K562 (cell line): Measurements from ENCODE around the gene ZFYVE28. TPM values are rescaled to one million over a fixed set of nuclear protein-coding genes. Genes with fewer than 3 reads are reported as not detected.

ENCODE experiments used
- ATAC-seq: fragments of 200-7000 bp; cut with Tn5 transposase; 3 replicates; pipeline ENCODE4 v1.9.1; 2020; ENCODE audit warnings: moderate library complexity
- BruUV-seq: library from RNA; stranded (reverse); fragments of 400-500 nt; replicated peaks from 2 replicates; lab custom pipeline; 2021; lab: Mats Ljungman, UMichigan
- CTCF ChIA-PET: fragments of 300-600 bp; formaldehyde crosslinking; extraction: SDS; loops from one replicate; lab custom pipeline; 2021; ENCODE audit warnings: low intra/inter-chr PET ratio; lab: Yijun Ruan, JAX
- POLR2A ChIA-PET: fragments of 300-600, 350-650 bp; sonication (Branson Sonifier 250); formaldehyde crosslinking; extraction: SDS; loops from one replicate; lab custom pipeline; 2021; ENCODE audit warnings: antibody characterized with exemption, inconsistent platforms; lab: Yijun Ruan, JAX
- DNase-seq, 4 experiments: peaks; one replicate each; pipeline versions ENCODE4 v3.0.0 to v3.0.0-alpha.2; 2011 to 2018; ENCODE audit warnings: low spot score in 3 of 4, mixed read lengths in 3 of 4; ENCODE audit errors: extremely low read depth in 1 of 4
- FAIRE-seq: peaks from 2 replicates; lab custom pipeline; 2011; peaks lifted over from hg19 to GRCh38; lab: Jason Lieb, UNC
- H2AFZ ChIP-seq: 2 replicates; pipeline ENCODE4 v1.6.0; 2011; ENCODE audit warnings: low read depth, low read length, control low read depth, inconsistent platforms
- H3K27ac ChIP-seq: fragments of 200-600 bp; 3 replicates; pipeline ENCODE4 v1.8.0; 2011; ENCODE audit warnings: low read depth, mild to moderate bottlenecking, control low read depth, inconsistent platforms, low read length, moderate library complexity, mixed read lengths; ENCODE audit errors: extremely low read depth
- H3K27me3 ChIP-seq, 2 experiments: fragments of 300-600 bp in 1 of 2; 2 replicates in 1 of 2; 3 replicates in 1 of 2; pipeline versions ENCODE4 v1.6.0 to v1.8.0; 2011; ENCODE audit warnings: inconsistent platforms in 2 of 2, low read length in 2 of 2, mild to moderate bottlenecking in 1 of 2, mixed read lengths in 1 of 2, moderate library complexity in 1 of 2; ENCODE audit not compliant: control insufficient read depth in 2 of 2, insufficient read depth in 2 of 2
- H3K36me3 ChIP-seq: fragments of 300-600 bp; 3 replicates; pipeline ENCODE4 v1.8.0; 2011; ENCODE audit warnings: mild to moderate bottlenecking, low read length, inconsistent platforms; ENCODE audit not compliant: control insufficient read depth, insufficient read depth
- H3K4me1 ChIP-seq, 2 experiments: fragments of 200-600 bp in 1 of 2; replicated peaks in 1 of 2; 2 replicates in 1 of 2; 3 replicates in 1 of 2; pipeline versions ENCODE4 v1.5.1 to v1.8.0; 2011; ENCODE audit warnings: inconsistent platforms in 2 of 2, low read length in 2 of 2, mild to moderate bottlenecking in 1 of 2, mixed read lengths in 1 of 2, moderate library complexity in 1 of 2; ENCODE audit not compliant: control insufficient read depth in 2 of 2, insufficient read depth in 2 of 2
- H3K4me2 ChIP-seq: 2 replicates; pipeline ENCODE4 v1.6.1; 2011; ENCODE audit warnings: low read length, control low read depth, inconsistent platforms, mixed read lengths; ENCODE audit not compliant: insufficient read depth
- H3K4me3 ChIP-seq: fragments of 200-600 bp; sonication (generic), shearing (Covaris generic); 2 replicates; pipeline ENCODE4 v1.5.1; 2016; ENCODE audit warnings: control low read depth, inconsistent platforms
- H3K79me2 ChIP-seq: fragments of 200-600 bp; 3 replicates; pipeline ENCODE4 v1.8.0; 2011; ENCODE audit warnings: low read length, inconsistent platforms; ENCODE audit not compliant: control insufficient read depth, insufficient read depth
- H3K9ac ChIP-seq, 2 experiments: 2 replicates each; pipeline versions ENCODE4 v1.6.0 to v1.6.1; 2011; ENCODE audit warnings: low read depth in 2 of 2, low read length in 2 of 2, control low read depth in 1 of 2, inconsistent platforms in 1 of 2, mild to moderate bottlenecking in 1 of 2, mixed read lengths in 1 of 2; ENCODE audit not compliant: insufficient read depth in 1 of 2
- H3K9me1 ChIP-seq: one replicate; pipeline ENCODE4 v1.6.0; 2011; ENCODE audit warnings: inconsistent platforms, mild to moderate bottlenecking, low read length, moderate library complexity; ENCODE audit not compliant: control insufficient read depth, insufficient read depth
- H3K9me3 ChIP-seq: replicated peaks from 2 replicates; pipeline ENCODE4 v1.5.1; 2011; ENCODE audit warnings: low read depth, low read length, inconsistent platforms; ENCODE audit not compliant: control insufficient read depth, insufficient read depth
- H4K20me1 ChIP-seq: replicated peaks from 2 replicates; pipeline ENCODE4 v1.6.1; 2011; ENCODE audit warnings: low read length, inconsistent platforms, mixed read lengths; ENCODE audit not compliant: control insufficient read depth, insufficient read depth
- ESRRA ChIP-seq: fragments of 450-650 bp; IDR thresholded peaks from 2 replicates; pipeline ENCODE4 v1.6.1; 2014; ENCODE audit warnings: low read depth, mild to moderate bottlenecking, moderate library complexity, borderline replicate concordance
- KAT8 ChIP-seq: fragments of 450-650 bp; IDR thresholded peaks from 2 replicates; pipeline ENCODE4 v1.6.1; 2016; ENCODE audit warnings: low read depth, mild to moderate bottlenecking
- PML ChIP-seq: IDR thresholded peaks from 2 replicates; pipeline ENCODE4 v1.6.1; 2012; ENCODE audit warnings: low read length, inconsistent platforms
- RBM22 ChIP-seq: fragments of 200-400 bp; formaldehyde crosslinking; IDR thresholded peaks from 2 replicates; pipeline ENCODE4 v1.6.1; 2018; ENCODE audit warnings: low read length, low read depth; ENCODE audit not compliant: poor library complexity, severe bottlenecking
- RNF219 ChIP-seq: fragments of 250-450 bp; sonication (Bioruptor Pico); IDR thresholded peaks from 2 replicates; pipeline ENCODE4 v1.5.0; 2022; ENCODE audit warnings: mild to moderate bottlenecking
- WGBS: fragments of 100-300 bp; shearing (Covaris generic); methylation state at CpG from one replicate; pipeline ENCODE4 v1.1.6; 2016; ENCODE audit warnings: low coverage, mixed read lengths; ENCODE audit not compliant: insufficient coverage; ENCODE audit errors: missing lambda C conversion rate; 5-methylcytosine and 5-hydroxymethylcytosine counted together
- in situ Hi-C: fragments of 300-500 bp; cut with MboI; formaldehyde crosslinking; loops from 4 replicates; pipeline ENCODE4 v1.15.0; 2018; ENCODE audit warnings: inconsistent platforms, mixed read lengths
- intact Hi-C: fragments of 100-400 bp; cut with micrococcal nuclease; formaldehyde crosslinking; loops from 2 replicates; pipeline ENCODE4 v1.14.2; 2022
- polyA plus RNA-seq, 8 experiments: library from polyadenylated mRNA; depleted of rRNA in 4 of 8; stranded (reverse) in 5 of 8; unstranded in 3 of 8; fragments of >200 nt; fragmentation: Nextera tagmentation in 2 of 8; fragmentation: Illumina TruSeq in 1 of 8; extraction: Ambion mirVana in 2 of 8; extraction: Trizol in 1 of 8; gene quantifications; 2 replicates each; pipeline versions ENCODE4 v1.2.1 to v1.2.3, GENCODE V29; 2011 to 2014; ENCODE audit warnings: inconsistent platforms in 1 of 8, missing spikeins in 1 of 8
- total RNA-seq, 7 experiments: library from RNA; depleted of rRNA in 6 of 7; stranded (reverse); fragments of >200 nt in 6 of 7; fragmentation: Illumina TruSeq in 2 of 7; extraction: Trizol in 2 of 7; gene quantifications; 2 replicates each; pipeline versions ENCODE4 v1.2.1 to v1.2.3, GENCODE V29; 2011 to 2021; ENCODE audit warnings: low replicate concordance in 1 of 7

The ZFYVE28 gene
- total and polyA plus RNA-seq, 9 of the 15 experiments (the other 6 are each of a cell fraction or from before 2014, with no cell fraction given) = 1.3 to 24.8 (median 8.9) TPM

DNA sequence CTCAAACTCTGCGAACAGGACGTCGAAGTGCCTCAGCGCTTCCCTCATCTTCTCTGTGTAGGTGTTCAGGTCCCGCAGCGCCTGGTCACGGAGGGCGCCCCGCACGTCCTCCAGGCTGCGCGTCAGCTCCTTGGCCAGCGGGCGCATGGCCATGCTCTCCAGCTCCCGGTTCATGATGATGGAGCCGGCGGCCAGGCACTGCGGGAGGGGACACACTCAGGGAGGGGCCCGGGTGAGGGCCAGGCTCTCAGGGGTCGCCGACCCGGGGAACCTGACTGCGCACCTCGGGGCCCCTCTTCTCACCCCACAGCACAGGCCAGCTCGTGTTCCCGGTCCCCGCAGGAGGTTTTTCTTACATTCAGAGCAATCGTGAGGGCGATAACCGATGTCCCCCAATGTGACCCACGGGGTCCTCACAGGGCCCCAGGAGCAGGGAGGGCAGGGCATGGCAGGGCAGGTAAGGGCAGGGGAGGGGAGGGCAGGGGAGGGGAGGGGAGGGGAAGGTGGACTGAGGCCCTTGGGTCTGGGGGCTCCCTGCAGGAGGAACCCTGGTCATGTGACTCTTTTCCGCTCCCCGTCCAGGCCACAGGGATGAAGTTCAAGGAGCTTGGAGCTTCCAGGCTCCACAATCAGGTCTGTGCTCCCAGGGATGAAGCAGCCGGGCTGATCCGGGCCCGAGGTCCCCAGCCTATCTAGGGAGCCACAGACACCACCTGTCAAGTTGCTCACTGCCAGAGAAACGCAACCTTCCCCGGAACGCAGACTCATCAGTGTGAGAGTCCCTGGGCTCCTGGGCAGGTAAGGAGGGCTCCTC is 78.8 kb downstream of the ZFYVE28 start:
- TF ChIP-seq PML = no peak
- peak; percentile 27 for TF ChIP-seq RBM22
- no peak for TF ChIP-seq KAT8
- TF ChIP-seq ESRRA = no peak
- no peak for TF ChIP-seq RNF219 (CRISPR knock-in tag)
- Histone ChIP-seq H3K4me1 (peaks cover 0 to 10% of the 10 kb centered on the region in 2 experiments; a peak in 2 of 5 replicates), H3K27ac (no peak overlapping the region)

More for the DNA sequence above, 78.8 kb downstream of the ZFYVE28 start:
- Histone ChIP-seq H2AFZ (no peak overlapping the region), H3K27me3 (no peaks in the 10 kb centered on the region), H3K9me3 (no peaks in the 10 kb centered on the region), H3K9ac (0 out of 4 replicates have a peak overlapping the region, but pooled peaks of 1 of the 2 experiments have one; percentile 35), H4K20me1 (peaks cover 6% of the 10 kb centered on the region; the same call in 1 of the 2 replicates), H3K4me2 (no peak overlapping the region), H3K9me1 (peaks cover 6% of the 10 kb centered on the region), H3K4me3 (no peak overlapping the region), H3K36me3 (peaks cover 43% of the 10 kb centered on the region; the same call in 1 of the 3 replicates), H3K79me2 (no peaks in the 10 kb centered on the region)
- 90% methylated on average over 20 of the region's 39 CpGs for WGBS
- DNase-seq (no peak), FAIRE-seq (no peak), ATAC-seq (no peak)
- CTCF ChIA-PET = no interaction called here
- POLR2A ChIA-PET = interaction anchor here (0.6 to 0.8 kb wide), 2 partner anchors 17 to 187 kb away, joined by 3 to 4 read pairs; no protein-coding TSS in a partner anchor
- no TSS peak for BruUV-seq
- in situ Hi-C loops (no loop called here), intact Hi-C loops (no loop called here)
